GM21390 (cell line): ENCODE results near the gene FAM24B.
"Not testable (repeated sequence)": the region's sequence is repeated elsewhere in the genome, so short reads cannot be mapped to it uniquely, and the experiment has no call there.

ENCODE experiments used
- ATAC-seq: cut with Tn5 transposase; IDR thresholded peaks from one replicate; pipeline ENCODE4 v1.9.1; 2021; ENCODE audit not compliant: unreplicated experiment

FAM24B gene

DNA sequence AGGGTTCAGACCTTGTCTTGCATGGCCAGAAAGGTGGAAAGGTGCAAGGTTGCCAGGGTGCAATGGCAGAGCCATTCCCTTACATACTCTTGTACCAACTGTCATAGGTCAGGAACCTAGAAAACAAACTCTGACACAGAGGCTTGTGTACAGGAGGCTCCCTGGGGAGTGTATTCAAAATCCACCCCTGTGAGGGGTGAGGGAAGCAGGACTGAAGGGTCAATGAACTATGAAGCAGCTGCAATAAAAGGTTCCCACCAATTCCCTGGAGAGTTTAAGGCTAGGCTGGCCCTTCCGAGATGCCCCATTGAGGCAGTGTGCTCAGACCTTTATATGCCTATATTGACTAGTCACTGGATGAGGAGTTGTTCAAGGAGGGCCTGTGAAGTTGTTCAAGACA is 19.9 kb downstream of the FAM24B start:
- no peak for ATAC-seq

- ATAC-seq, result not testable (repeated sequence)
Measured at GRCh38 chr10:122858042-122858441, 21.3 kb downstream of the FAM24B start.

DNA sequence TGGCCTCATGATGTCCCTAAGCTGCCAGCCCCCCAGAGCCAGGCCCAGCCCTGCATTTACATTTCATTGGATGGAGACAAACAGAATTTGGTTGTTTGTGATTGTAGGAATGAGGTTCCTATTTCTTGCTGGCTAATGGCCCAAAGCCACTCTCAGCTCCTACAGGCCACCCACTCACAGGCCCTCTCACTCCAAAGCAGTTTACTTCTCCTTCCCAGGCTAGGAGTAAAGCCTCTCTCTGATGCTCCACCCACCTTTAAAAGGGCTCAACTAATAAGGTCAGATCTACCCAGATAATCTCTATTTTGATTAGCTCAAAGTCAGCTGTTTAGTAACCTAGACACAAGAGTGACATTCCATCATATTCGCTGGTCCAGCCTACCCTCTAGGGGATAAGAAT is 22.5 kb downstream of the FAM24B start:
- ATAC-seq, result no peak

DNA sequence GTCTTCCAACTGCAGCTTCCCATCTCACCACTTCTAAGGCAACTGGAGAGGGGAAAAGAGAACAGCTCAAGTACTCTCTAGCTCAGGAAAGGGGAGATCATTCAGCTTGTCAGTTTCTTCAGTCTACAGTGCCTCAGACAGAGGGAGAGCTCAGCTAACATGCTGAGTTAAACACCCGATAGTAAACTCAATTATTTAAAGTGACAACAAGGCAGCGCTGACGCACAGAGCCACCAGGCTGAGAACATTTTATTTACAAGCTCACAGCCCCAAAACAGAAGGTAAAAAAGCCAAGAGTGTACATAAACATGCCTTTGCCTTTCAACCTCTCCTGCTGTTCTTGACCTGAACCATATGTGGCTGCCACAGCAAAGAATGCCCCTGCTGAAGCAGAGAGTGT is 23.6 kb downstream of the FAM24B start:
- no peak for ATAC-seq

DNA sequence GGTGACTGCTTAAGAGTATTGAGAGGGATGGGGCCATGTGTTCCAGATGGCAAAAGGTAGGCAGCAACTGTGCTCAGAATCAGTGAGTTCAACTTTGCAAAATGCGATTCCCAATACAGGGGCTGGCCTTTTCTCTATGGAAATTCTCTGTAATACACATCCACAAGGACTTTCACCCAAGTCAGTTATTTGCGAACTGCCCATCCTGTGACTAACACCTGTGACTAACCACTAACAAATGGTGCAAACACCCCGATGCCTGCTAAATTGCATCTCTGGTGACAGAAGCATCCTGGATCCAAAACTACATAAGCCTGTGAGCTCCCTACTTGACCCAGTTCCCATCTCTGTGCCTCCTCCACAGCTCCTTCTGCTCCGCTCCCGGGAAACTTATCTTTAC is 24.7 kb downstream of the FAM24B start:
- no peak for ATAC-seq

DNA sequence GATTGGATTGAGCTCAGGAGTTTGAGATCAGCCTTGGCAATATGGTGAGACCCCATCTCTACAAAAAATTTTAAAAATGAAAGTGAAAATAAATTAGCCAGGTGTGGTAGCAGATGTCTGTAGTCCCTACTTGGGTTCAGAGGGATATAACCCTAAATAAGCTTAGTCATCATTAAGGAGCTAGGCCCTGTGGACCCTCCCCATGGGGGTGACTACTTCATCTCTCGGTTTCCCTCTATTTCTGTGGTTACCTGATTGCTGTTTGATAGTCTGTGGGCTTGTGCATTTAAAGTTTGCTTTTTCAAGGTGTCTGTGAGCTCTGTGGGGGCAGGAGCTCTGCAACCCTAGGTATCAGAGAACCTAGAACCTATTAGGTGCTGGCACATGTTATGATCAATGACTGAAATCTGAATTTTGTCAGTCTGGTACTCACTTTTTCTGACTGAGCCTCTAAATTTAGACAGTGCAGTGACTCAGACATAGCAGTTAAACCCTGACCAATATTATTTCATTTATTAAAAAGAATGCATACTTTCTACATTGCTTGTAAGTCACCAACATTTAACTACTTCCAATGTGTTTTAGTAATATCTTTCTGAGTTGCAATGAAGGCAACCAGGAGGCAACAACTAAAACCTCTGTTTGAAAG is 25.6 kb downstream of the FAM24B start:
- no peak for ATAC-seq

- no peak for ATAC-seq
Measured at GRCh38 chr10:122852261-122852660, 27.1 kb downstream of the FAM24B start.

- no peak for ATAC-seq
Measured at GRCh38 chr10:122850705-122851640, 28.4 kb downstream of the FAM24B start.

GRCh38 chr10:122849900-122850605 is 29.3 kb downstream of the FAM24B start:
- no peak for ATAC-seq

- no peak for ATAC-seq
Measured at GRCh38 chr10:122849090-122849489, 30.3 kb downstream of the FAM24B start.

DNA sequence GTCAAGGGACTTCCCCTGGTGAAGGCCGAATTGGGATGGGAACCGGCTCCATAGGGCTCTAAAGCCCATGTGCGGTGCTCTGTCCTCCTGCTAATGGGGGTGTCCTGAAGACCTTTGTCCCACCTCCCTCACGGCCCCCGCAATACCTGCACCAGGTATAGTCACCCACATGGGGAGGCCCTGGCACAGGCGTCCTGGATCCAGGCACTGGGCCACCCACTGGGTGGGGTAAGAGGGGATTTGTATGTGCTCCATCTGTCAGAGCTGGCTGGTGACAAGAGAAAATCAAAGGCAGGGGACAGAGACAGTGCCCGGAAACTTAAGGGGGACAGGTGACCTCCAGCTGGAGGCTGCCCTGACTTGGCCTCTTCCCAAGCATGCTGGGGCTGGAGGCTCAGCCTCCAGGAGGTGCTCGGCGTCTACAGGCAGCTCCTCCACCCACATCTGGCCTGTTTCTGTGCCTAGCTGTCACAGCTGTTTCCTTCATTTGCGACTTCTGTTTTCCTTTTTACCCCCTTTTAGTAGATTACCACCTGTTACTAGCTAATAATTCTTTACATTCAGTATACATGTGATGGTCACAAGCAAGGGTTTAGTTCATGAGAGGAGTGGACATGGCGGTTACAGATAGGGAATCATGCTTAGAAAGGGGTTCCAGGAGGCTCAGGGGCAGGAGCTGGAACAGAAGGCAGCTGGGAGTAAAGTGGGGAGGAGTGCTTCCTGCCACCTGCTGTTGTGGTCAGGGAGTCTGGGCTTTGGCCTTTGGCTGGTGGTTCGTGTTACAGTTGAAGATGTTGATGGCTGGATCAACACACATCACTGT is 31.4 kb downstream of the FAM24B start:
- ATAC-seq, result no peak

DNA sequence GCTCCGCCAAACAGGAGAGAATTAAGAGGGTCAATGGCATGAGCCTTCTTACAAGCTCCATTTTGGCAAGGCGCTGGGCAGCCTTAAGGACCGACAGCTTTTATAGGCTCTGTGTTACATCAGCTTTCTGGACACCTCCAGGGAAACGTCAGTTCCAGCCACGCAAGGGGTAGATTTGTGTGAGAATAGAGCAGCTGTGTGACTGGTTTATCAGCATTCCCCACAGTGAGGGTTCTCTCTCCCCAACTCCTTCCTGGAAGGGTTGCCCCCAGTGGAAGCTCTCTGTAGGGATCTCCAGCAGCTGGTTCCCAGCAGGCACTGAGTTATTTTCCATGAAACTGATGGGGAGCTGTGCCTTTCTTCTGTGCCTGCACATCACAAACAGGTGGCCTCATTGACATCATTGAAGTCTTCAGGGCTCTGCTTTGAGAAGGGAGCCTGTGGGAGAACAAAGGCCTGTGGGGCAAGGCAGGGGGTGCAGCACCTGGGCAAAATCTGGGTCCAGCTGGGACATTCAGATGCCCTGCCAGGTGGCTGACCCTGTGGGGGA is 33.5 kb downstream of the FAM24B start, which contains the start of gene CUZD1:
CUZD1 (minus strand) TSS at position 75 of the 550 bp plus-strand sequence; CDS start at position 61, 14 bp downstream.
- no peak for ATAC-seq

- ATAC-seq, result no peak
Measured at GRCh38 chr10:122844146-122844545, 35.2 kb downstream of the FAM24B start.

DNA sequence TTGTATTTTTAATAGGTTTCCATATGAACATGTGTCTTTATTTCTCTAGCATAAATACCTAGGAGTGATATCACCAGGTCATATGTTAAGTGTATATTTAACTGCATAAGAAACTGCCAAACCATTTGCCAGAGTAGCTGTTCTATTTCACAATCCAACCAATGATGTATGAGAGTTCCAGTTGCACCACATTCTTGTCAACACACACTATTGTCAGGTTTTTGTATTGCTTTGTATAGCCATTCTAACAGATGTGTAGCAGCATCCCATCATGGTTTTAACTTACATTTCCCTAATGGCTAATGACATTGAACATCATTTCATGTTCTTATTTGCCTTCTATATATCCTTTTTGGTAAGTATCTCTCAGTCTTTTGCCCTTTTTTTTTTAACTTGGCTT is 37.8 kb downstream of the FAM24B start:
- ATAC-seq, result no peak

DNA sequence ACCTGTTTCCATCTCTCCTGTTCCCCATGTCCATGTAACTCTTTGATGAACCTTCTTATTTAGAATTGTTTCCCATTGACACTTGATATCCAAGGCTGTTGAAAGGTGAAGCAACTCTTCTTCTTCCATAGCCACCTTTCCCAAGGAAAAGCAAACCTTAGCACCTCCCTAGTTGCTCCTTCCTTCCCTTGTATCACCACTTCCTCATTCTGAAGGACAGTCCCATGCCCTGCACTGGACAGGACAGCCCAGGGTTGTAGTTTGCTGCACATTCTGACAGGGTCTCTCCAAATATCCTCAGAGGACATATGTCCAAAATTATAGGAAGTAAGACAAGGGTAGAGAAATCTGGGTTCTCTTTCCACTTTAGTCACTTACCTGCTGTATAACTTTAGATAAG is 39.9 kb downstream of the FAM24B start:
- no peak for ATAC-seq

GRCh38 chr10:122838880-122839279 is 40.5 kb downstream of the FAM24B start:
- no peak for ATAC-seq

- ATAC-seq, result no peak
Measured at GRCh38 chr10:122835908-122836307, 43.5 kb downstream of the FAM24B start.

DNA sequence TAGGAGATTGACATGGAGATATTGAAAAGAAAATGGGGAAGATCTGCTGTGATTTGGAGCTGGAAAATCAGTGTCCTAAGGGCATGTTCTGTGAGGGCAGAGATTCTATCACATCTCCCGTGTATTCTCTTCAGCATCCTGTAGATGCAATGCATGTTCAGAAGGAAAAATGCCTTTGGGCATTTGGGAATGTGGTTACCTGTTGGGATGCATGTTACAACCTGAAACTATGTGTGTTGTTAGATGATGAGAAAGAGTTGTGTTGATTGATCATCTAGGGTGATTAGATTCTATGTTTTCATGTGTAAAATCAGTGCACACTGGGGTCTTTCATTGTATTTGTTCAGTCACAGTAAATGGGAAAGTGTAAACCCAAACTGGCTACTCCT is 48.4 kb downstream of the FAM24B start:
- no peak for ATAC-seq

DNA sequence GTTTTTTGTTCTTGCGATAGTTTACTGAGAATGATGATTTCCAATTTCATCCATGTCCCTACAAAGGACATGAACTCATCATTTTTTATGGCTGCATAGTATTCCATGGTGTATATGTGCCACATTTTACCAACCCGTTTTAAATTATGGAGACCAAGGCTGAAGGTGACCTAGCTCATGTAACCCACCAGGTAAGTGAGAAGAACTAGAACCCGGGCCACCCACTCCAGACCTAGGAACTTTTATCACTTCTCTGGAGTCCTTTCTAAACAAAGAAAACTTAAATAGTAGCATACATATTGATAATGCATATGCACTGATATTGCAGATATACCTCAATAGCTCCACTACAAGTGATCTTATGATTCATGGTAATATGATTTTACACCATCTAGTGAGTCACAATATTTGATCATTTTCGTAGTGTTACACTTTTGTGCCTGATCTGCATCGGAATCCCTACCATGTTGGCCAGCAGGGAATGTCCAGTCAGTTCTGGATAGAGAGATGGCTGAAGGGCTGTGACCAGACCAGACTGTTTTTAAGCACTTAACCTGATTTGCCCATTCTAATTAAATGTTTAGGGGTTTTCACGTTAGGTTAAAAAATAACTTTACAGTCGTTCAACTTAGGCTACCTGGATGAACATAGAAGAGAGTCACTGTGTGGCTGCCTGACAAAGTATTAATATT is 49.0 kb downstream of the FAM24B start:
- ATAC-seq, result no peak

- ATAC-seq, result no peak
Measured at GRCh38 chr10:122829454-122829853, 49.9 kb downstream of the FAM24B start.
